Left lung (tissue), 10 donors: ENCODE measurements around the gene STK33. TPM values are rescaled to one million over a fixed set of nuclear protein-coding genes. Genes with fewer than 3 reads are reported as not detected.

ENCODE experiments used
- ATAC-seq: fragments of 200-7000 bp; cut with Tn5 transposase; one replicate; pipeline ENCODE4 v1.9.1; 2020; ENCODE audit warnings: moderate library complexity
- DNase-seq, 4 donors: peaks; one replicate each; pipeline ENCODE4 v3.0.0-alpha.2; 2013 to 2020
- H3K27ac ChIP-seq, 2 donors: fragments of 200-600 bp; sonication (generic) in 1 of 2; one replicate each; pipeline versions ENCODE4 v1.5.0 to v1.8.0; 2020 to 2021
- H3K27me3 ChIP-seq, 2 donors: fragments of 200-600 bp; sonication (generic) in 1 of 2; one replicate each; pipeline versions ENCODE4 v1.5.0 to v1.8.0; 2020 to 2021
- H3K36me3 ChIP-seq, 2 donors: fragments of 200-600 bp; sonication (generic) in 1 of 2; one replicate each; pipeline versions ENCODE4 v1.5.0 to v1.8.0; 2020 to 2021
- H3K4me1 ChIP-seq, 2 donors: fragments of 200-600 bp; one replicate each; pipeline ENCODE4 v1.8.0; 2021
- H3K4me3 ChIP-seq, 2 donors: fragments of 200-600 bp; sonication (generic) in 1 of 2; one replicate each; pipeline versions ENCODE4 v1.5.0 to v1.8.0; 2020 to 2021; ENCODE audit warnings: mild to moderate bottlenecking in 1 of 2
- H3K9me3 ChIP-seq, 2 donors: fragments of 200-600 bp; sonication (generic) in 1 of 2; one replicate each; pipeline versions ENCODE4 v1.5.0 to v1.8.0; 2020 to 2021
- intact Hi-C, 2 donors: fragments of 100-400 bp; cut with DNase I; formaldehyde crosslinking; loops; one replicate each; pipeline versions ENCODE4 v1.11.2 to v1.14.2; 2022
- polyA plus RNA-seq, 6 donors: library from polyadenylated mRNA; unstranded; fragments of 120-200 nt; gene quantifications; one replicate each; pipeline ENCODE4 v1.2.1, GENCODE V29; 2013; ENCODE audit not compliant: insufficient read length in 6 of 6
- total RNA-seq, 2 donors: library from RNA; stranded (reverse); fragmentation: NEBNext Ultra II Directional; extraction: Animal tissue kit (Norgen Biotek cat#: 25700); gene quantifications; one replicate each; pipeline ENCODE4 v1.2.1, GENCODE V29; 2021
- TF ChIP-seq, protein P1 (sequence below), 2 donors: fragments of 200-600 bp; sonication (generic) in 1 of 2; IDR thresholded peaks; one replicate each; pipeline versions ENCODE4 v1.5.0 to v1.8.0; 2021; ENCODE audit warnings: antibody characterized with exemption in 2 of 2
- donor health status: DM: no; HTN: yes; CAD: no.
- donor health status: DM: no; HTN: no; CAD: no.

STK33 gene
- total and polyA plus RNA-seq, 8 donors = 16.6 to 31.0 (median 24.0) TPM

DNA sequence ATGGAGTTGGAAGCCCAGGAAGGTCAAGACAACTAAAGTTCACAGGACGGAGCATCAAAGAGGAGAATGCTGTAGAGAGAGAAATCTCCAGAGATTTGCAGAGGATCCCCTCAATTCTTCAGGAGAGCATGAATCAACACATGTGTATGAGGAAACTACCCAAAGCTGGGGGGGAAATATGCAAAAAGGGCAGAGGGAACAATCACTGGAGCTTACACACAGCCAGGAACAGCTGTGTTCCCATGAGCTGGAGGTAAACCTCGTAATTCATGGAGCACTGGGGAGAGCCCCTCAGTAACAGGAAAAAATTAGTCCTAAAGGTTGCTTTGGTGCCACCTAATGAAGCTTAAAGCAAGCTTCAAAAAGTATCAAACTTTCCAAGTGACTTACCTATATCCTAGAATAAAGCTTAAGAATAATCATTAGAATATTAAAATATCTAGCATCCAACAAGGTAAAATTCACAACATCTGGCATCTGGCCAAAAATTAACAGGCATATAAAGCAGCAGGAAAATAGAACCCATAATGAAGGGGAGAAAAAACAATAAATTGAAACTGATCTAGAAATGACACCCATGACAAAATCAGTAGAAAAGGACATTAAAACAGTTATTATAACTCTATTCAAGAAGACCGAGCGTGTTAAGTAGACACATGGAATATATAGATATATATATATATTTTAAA is 134.2 kb downstream of the STK33 start:
- no peak overlapping the region for H3K4me3 ChIP-seq
- no peaks in the 10 kb centered on the region for H3K9me3 ChIP-seq
- no peaks in the 10 kb centered on the region for H3K36me3 ChIP-seq
- H3K4me1 ChIP-seq = no peaks in the 10 kb centered on the region
- ATAC-seq (no peak), DNase-seq (no peak)
- TF ChIP-seq, protein P1, sequence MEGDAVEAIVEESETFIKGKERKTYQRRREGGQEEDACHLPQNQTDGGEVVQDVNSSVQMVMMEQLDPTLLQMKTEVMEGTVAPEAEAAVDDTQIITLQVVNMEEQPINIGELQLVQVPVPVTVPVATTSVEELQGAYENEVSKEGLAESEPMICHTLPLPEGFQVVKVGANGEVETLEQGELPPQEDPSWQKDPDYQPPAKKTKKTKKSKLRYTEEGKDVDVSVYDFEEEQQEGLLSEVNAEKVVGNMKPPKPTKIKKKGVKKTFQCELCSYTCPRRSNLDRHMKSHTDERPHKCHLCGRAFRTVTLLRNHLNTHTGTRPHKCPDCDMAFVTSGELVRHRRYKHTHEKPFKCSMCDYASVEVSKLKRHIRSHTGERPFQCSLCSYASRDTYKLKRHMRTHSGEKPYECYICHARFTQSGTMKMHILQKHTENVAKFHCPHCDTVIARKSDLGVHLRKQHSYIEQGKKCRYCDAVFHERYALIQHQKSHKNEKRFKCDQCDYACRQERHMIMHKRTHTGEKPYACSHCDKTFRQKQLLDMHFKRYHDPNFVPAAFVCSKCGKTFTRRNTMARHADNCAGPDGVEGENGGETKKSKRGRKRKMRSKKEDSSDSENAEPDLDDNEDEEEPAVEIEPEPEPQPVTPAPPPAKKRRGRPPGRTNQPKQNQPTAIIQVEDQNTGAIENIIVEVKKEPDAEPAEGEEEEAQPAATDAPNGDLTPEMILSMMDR (IDR thresholded peaks at IDR 0.05) = no peak
- H3K27me3 ChIP-seq = no peaks in the 10 kb centered on the region
- intact Hi-C loops = no loop called here
- no peak overlapping the region for H3K27ac ChIP-seq

DNA sequence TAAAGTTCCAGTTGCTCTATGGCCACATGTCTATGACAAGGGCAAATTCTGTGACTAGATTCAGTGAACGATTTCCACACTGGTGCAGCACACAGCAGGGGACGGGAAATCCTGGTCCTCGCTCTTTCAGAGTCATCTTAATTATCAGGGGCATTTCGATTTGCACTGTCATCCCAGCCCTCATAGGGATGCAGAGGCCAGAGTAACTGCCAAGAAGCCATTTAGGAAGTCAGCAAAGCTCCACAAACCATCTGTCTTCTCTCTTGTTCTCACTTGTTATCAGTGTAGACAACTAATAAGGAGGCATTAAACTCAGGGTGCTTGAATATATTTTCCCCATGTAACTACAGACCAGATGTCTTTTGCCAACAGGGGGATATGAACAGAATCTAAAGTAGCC is 151.7 kb downstream of the STK33 start:
- no peak for ATAC-seq
- intact Hi-C loops = no loop called here
- Histone ChIP-seq H3K4me1 (no peaks in the 10 kb centered on the region), H3K27ac (no peak overlapping the region), H3K9me3 (no peaks in the 10 kb centered on the region), H3K27me3 (no peaks in the 10 kb centered on the region), H3K4me3 (no peak overlapping the region), H3K36me3 (no peaks in the 10 kb centered on the region)
- peak in 2 of 4 donors; percentile 24 to 49 for DNase-seq
- TF ChIP-seq, protein P1 (IDR thresholded peaks at IDR 0.05) = no peak

DNA sequence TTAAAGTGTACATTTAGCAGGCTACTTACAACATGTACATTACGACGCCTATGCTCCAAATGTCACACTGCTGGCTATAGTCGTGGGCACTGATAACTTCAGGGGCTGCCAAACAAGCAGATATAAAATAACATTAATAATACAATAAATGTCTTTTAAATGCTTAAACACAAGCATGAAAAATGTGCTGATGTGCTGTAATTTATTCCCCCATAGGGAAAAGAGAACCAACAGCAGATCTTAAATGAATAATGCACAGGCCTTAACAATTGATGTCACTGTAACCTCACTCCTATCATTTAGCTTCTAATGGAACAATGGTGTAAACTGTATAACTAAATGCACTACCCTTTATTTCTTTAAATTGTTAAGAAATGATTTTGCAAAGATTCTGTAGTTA is 153.4 kb downstream of the STK33 start:
- no peaks in the 10 kb centered on the region for H3K27me3 ChIP-seq
- intact Hi-C loops = no loop called here
- no peak for ATAC-seq

DNA sequence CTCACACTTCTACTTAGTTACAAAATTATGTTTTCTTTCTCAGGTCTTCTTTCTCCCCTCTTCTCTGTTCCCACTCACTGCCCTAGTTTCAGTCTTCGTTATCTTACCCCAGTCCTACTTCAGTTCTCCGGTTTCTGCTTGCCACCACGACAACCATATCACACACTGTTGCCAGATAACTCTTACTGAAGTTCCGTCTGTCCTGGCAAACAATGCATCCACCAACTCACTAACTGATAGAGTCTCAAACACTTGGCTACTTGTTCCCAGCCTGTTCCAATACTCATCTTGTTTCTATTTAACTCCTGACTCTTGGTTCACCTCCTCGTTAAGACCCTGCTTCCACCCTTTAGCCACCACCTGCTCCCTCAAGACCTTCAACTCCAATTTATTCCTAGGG is 164.5 kb downstream of the STK33 start:
- H3K27ac ChIP-seq = no peak overlapping the region
- no peaks in the 10 kb centered on the region for H3K36me3 ChIP-seq
- peaks cover 0 to 2% of the 10 kb centered on the region in 2 donors for H3K9me3 ChIP-seq
- intact Hi-C loops = no loop called here
- H3K4me1 ChIP-seq = no peaks in the 10 kb centered on the region
- ATAC-seq (no peak), DNase-seq (no peak)
- H3K27me3 ChIP-seq = no peaks in the 10 kb centered on the region
- no peak overlapping the region for H3K4me3 ChIP-seq
- TF ChIP-seq, protein P1 (IDR thresholded peaks at IDR 0.05) = no peak

More for the DNA sequence above, 153.4 kb downstream of the STK33 start:
- Histone ChIP-seq H3K4me1 (no peaks in the 10 kb centered on the region), H3K27ac (no peak overlapping the region), H3K4me3 (no peak overlapping the region), H3K9me3 (no peaks in the 10 kb centered on the region), H3K36me3 (no peaks in the 10 kb centered on the region)
- no peak for DNase-seq
- TF ChIP-seq, protein P1 (IDR thresholded peaks at IDR 0.05) = no peak

DNA sequence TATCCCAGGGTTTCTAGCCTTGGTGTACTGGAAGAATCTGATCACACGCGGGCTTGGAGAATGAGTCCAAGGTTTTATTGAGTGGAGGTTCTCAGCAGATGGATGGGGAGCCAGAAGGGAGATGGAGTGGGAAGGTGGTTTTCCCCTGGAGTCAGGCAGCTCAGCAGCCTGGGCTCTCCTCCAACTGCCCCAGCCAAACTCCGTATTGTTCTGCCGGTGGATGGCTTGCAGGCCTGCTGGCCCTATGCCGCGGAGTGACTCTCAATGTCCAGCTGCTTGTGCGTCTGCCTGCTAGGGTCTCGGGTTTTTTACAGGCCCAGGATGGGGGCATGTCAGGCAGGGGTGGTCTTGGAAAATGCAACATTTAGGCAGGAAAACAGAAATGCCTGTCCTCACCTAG is 168.0 kb downstream of the STK33 start:
- DNase-seq (peak in 1 of 4 donors; percentile 34), ATAC-seq (no peak)
- TF ChIP-seq, protein P1 (IDR thresholded peaks at IDR 0.05) = no peak
- H3K4me1 ChIP-seq = no peaks in the 10 kb centered on the region
- no peak overlapping the region for H3K4me3 ChIP-seq
- H3K36me3 ChIP-seq = no peaks in the 10 kb centered on the region
- intact Hi-C loops = no loop called here
- no peak overlapping the region for H3K27ac ChIP-seq
- H3K27me3 ChIP-seq = no peaks in the 10 kb centered on the region
- peaks cover 0 to 2% of the 10 kb centered on the region in 2 donors for H3K9me3 ChIP-seq
